K562 (cell line): Measurements from ENCODE around the gene DNASE2. TPM values are rescaled to one million over a fixed set of nuclear protein-coding genes. Genes with fewer than 3 reads are reported as not detected.

ENCODE experiments used
- CREB1 ChIP-seq, 2 experiments: sonication (generic) in 1 of 2; formaldehyde crosslinking in 1 of 2; IDR thresholded peaks; 2 replicates each; pipeline versions ENCODE4 v1.6.1 to v1.8.0; 2012 to 2022; ENCODE audit warnings: inconsistent platforms in 1 of 2, mild to moderate bottlenecking in 1 of 2, missing genetic modification reagents in 1 of 2, moderate library complexity in 1 of 2
- CREM ChIP-seq: IDR thresholded peaks from 2 replicates; pipeline ENCODE4 v1.6.1; 2014; ENCODE audit warnings: antibody characterized with exemption, low read depth
- CTBP1 ChIP-seq: fragments of 450-650 bp; IDR thresholded peaks from 2 replicates; pipeline ENCODE4 v1.6.1; 2016; ENCODE audit warnings: borderline replicate concordance
- CTCFL ChIP-seq: IDR thresholded peaks from 2 replicates; pipeline ENCODE4 v1.6.1; 2011; ENCODE audit warnings: borderline replicate concordance, low read depth, mild to moderate bottlenecking, moderate library complexity, low read length; ENCODE audit not compliant: insufficient read depth, poor library complexity, severe bottlenecking
- E2F1 ChIP-seq: sonication (generic); formaldehyde crosslinking; IDR thresholded peaks from 2 replicates; pipeline ENCODE4 v1.8.1; 2023; ENCODE audit warnings: mild to moderate bottlenecking, missing genetic modification reagents, moderate library complexity
- FOXP1 ChIP-seq: sonication (generic); formaldehyde crosslinking; IDR thresholded peaks from 2 replicates; pipeline ENCODE4 v1.8.0; 2022; ENCODE audit warnings: mild to moderate bottlenecking, missing genetic modification reagents
- KLF1 ChIP-seq: fragments of 450-650 bp; IDR thresholded peaks from 2 replicates; pipeline ENCODE4 v1.6.1; 2016; ENCODE audit warnings: missing genetic modification characterization, missing compliant biosample characterization
- MAZ ChIP-seq, 2 experiments: fragments of 450-650 bp in 1 of 2; sonication (generic) in 1 of 2; formaldehyde crosslinking; IDR thresholded peaks in 1 of 2; conservative IDR thresholded peaks in 1 of 2; 2 replicates each; pipeline versions ENCODE4 v1.4.0 to v1.5.0; 2020; ENCODE audit warnings: mild to moderate bottlenecking in 1 of 2, missing genetic modification reagents in 1 of 2
- MCM7 ChIP-seq, 2 experiments: fragments of 450-650 bp; IDR thresholded peaks; 2 replicates each; pipeline ENCODE4 v1.6.1; 2016 to 2018
- MED1 ChIP-seq: sonication (generic); formaldehyde crosslinking; IDR thresholded peaks from 2 replicates; pipeline ENCODE4 v1.8.1; 2023; ENCODE audit warnings: missing genetic modification reagents, borderline replicate concordance
- MTA3 ChIP-seq: fragments of 450-650 bp; formaldehyde crosslinking; IDR thresholded peaks from 2 replicates; pipeline ENCODE4 v1.6.1; 2017; ENCODE audit warnings: mild to moderate bottlenecking, borderline replicate concordance
- PKNOX1 ChIP-seq: fragments of 450-650 bp; IDR thresholded peaks from 2 replicates; pipeline ENCODE4 v1.6.1; 2016
- SIN3A ChIP-seq, 2 experiments: fragments of 150-350 bp in 1 of 2; IDR thresholded peaks; 2 replicates each; pipeline ENCODE4 v1.6.1; 2011 to 2016; ENCODE audit warnings: borderline replicate concordance in 2 of 2, low read depth in 2 of 2, low read length in 2 of 2, mild to moderate bottlenecking in 2 of 2, moderate library complexity in 2 of 2; ENCODE audit not compliant: control insufficient read depth in 1 of 2
- SP1 ChIP-seq: sonication (generic); formaldehyde crosslinking; IDR thresholded peaks from 2 replicates; pipeline ENCODE4 v1.8.1; 2022; ENCODE audit warnings: mild to moderate bottlenecking, missing genetic modification reagents
- TAL1 ChIP-seq: fragments of 450-650 bp; IDR thresholded peaks from 2 replicates; pipeline ENCODE4 v1.6.1; 2016; ENCODE audit warnings: mild to moderate bottlenecking
- VEZF1 ChIP-seq: fragments of 200-800 bp; sonication (Bioruptor generic); IDR thresholded peaks from 2 replicates; pipeline ENCODE4 v1.6.1; 2017; ENCODE audit warnings: missing genetic modification characterization, missing compliant biosample characterization
- YY1 ChIP-seq, 3 experiments: IDR thresholded peaks; 2 replicates each; pipeline ENCODE4 v1.6.1; 2011; ENCODE audit warnings: low read length in 2 of 3, mild to moderate bottlenecking in 2 of 3, moderate library complexity in 2 of 3, borderline replicate concordance in 1 of 3, control low read depth in 1 of 3, low read depth in 1 of 3; ENCODE audit not compliant: insufficient read depth in 3 of 3, insufficient replicate concordance in 2 of 3, control insufficient read depth in 1 of 3, insufficient read length in 1 of 3; ENCODE audit errors: extremely low read depth in 1 of 3
- ZBTB1 ChIP-seq: sonication (generic); formaldehyde crosslinking; IDR thresholded peaks from 2 replicates; pipeline ENCODE4 v1.8.1; 2023; ENCODE audit warnings: missing genetic modification reagents, low read depth, mild to moderate bottlenecking, borderline replicate concordance
- ZBTB7A ChIP-seq: IDR thresholded peaks from 2 replicates; pipeline ENCODE4 v1.6.1; 2011; ENCODE audit warnings: low read depth, mild to moderate bottlenecking, low read length, moderate library complexity, borderline replicate concordance; ENCODE audit not compliant: control insufficient read depth
- ZSCAN32 ChIP-seq: fragments of 450-650 bp; formaldehyde crosslinking; IDR thresholded peaks from 2 replicates; pipeline ENCODE4 v1.4.0; 2020; ENCODE audit warnings: mild to moderate bottlenecking, moderate library complexity
- polyA plus RNA-seq, 8 experiments: library from polyadenylated mRNA; depleted of rRNA in 4 of 8; stranded (reverse) in 5 of 8; unstranded in 3 of 8; fragments of >200 nt; fragmentation: Nextera tagmentation in 2 of 8; fragmentation: Illumina TruSeq in 1 of 8; extraction: Ambion mirVana in 2 of 8; extraction: Trizol in 1 of 8; gene quantifications; 2 replicates each; pipeline versions ENCODE4 v1.2.1 to v1.2.3, GENCODE V29; 2011 to 2014; ENCODE audit warnings: inconsistent platforms in 1 of 8, missing spikeins in 1 of 8
- total RNA-seq, 7 experiments: library from RNA; depleted of rRNA in 6 of 7; stranded (reverse); fragments of >200 nt in 6 of 7; fragmentation: Illumina TruSeq in 2 of 7; extraction: Trizol in 2 of 7; gene quantifications; 2 replicates each; pipeline versions ENCODE4 v1.2.1 to v1.2.3, GENCODE V29; 2011 to 2021; ENCODE audit warnings: low replicate concordance in 1 of 7

Gene DNASE2
- total and polyA plus RNA-seq, 9 of the 15 experiments (the other 6 are each of a cell fraction or from before 2014, with no cell fraction given): 4.4 to 27.0 (median 20.2) TPM

GRCh38 chr19:12838182-12838885 is 42.9 kb downstream of the DNASE2 start, which contains the start of gene MAST1 (continued):
- peak; percentile 83 for TF ChIP-seq CTCFL
- no peak for TF ChIP-seq MCM7 (IDR thresholded peaks at IDR 0.05)
- peak; percentile 90 for TF ChIP-seq VEZF1 (CRISPR knock-in tag)
- TF ChIP-seq ZBTB7A: peak; percentile 98
- peak; percentile 50; the same call in 1 of the 2 replicates for TF ChIP-seq FOXP1 (CRISPR knock-in tag)
- TF ChIP-seq CREB1 (IDR thresholded peaks at IDR 0.05): no peak
- TF ChIP-seq CREB1 (CRISPR knock-in tag; IDR thresholded peaks at IDR 0.05): 0 out of 2 replicates have a peak, but pooled peaks have one; percentile 2
- 0 out of 2 replicates have a peak, but pooled peaks have one; percentile 50 for TF ChIP-seq E2F1 (CRISPR knock-in tag)
- peak; percentile 45 to 59; a peak in 1 of 4 replicates for TF ChIP-seq SIN3A (IDR thresholded peaks at IDR 0.05; ENCODE audit: borderline replicate concordance in 2 of 2, control insufficient read depth in 1 of 2, low read depth in 2 of 2, low read length in 2 of 2)
- peak; percentile 88 for TF ChIP-seq ZBTB1
- TF ChIP-seq SP1 (CRISPR knock-in tag): no peak
- TF ChIP-seq KLF1 (tag): peak; percentile 91
- 0 out of 2 replicates have a peak, but pooled peaks have one; percentile 47 for TF ChIP-seq MTA3
- no peak for TF ChIP-seq ZSCAN32 (CRISPR knock-in tag)
- peak; percentile 94 to 97 for TF ChIP-seq MAZ (CRISPR knock-in tag; conservative IDR thresholded peaks at IDR 0.05 in 1 of 2, IDR thresholded peaks at IDR 0.05 in 1 of 2)
- peak in 2 of 3 experiments; percentile 24 to 37 for TF ChIP-seq YY1 (IDR thresholded peaks at IDR 0.05; ENCODE audit: borderline replicate concordance in 1 of 3, control insufficient read depth in 1 of 3, extremely low read depth in 1 of 3, insufficient read depth in 3 of 3, insufficient read length in 1 of 3, insufficient replicate concordance in 2 of 3, low read depth in 1 of 3, low read length in 2 of 3)
- TF ChIP-seq CREM: peak; percentile 36; the same call in 1 of the 2 replicates
- no peak for TF ChIP-seq TAL1
- no peak for TF ChIP-seq PKNOX1
- peak; percentile 86 for TF ChIP-seq CTBP1
- TF ChIP-seq MED1 (CRISPR knock-in tag): no peak
